ENCODE results near the gene SFT2D3. TPM values are rescaled to one million over a fixed set of nuclear protein-coding genes. Genes with fewer than 3 reads are reported as not detected.

The SFT2D3 gene
- total and polyA plus RNA-seq, 5 donors, result 3.3 to 5.0 (median 4.1) TPM

- intact Hi-C loops (cut with DNase I), result no loop called here
- peaks cover 1% of the 10 kb centered on the region for H3K4me1 ChIP-seq (ENCODE audit: control insufficient read depth, insufficient read depth, low read length)
- no peak for ATAC-seq
- 53% methylated on average over 8 of the region's 8 CpGs for WGBS
- no peaks in the 10 kb centered on the region for H3K9me3 ChIP-seq (ENCODE audit: control insufficient read depth, low read length)
- no peak for DNase-seq
- H3K4me3 ChIP-seq (ENCODE audit: low read length), result no peak overlapping the region
- no peaks in the 10 kb centered on the region for H3K27me3 ChIP-seq (ENCODE audit: control insufficient read depth, insufficient read depth)
- H3K27ac ChIP-seq (ENCODE audit: low read length), result no peak overlapping the region
Measured at GRCh38 chr2:127685410-127686080, 15.8 kb upstream of the SFT2D3 start.

- H3K27ac ChIP-seq (ENCODE audit: low read length), result no peak overlapping the region
- WGBS, result 82% methylated on average over 1 of the region's 1 CpG
- DNase-seq (no peak), ATAC-seq (no peak)
- no peaks in the 10 kb centered on the region for H3K9me3 ChIP-seq (ENCODE audit: control insufficient read depth, low read length)
- no peak overlapping the region for H3K4me3 ChIP-seq (ENCODE audit: low read length)
- H3K27me3 ChIP-seq (ENCODE audit: control insufficient read depth, insufficient read depth), result no peaks in the 10 kb centered on the region
- peaks cover 1% of the 10 kb centered on the region for H3K4me1 ChIP-seq (ENCODE audit: control insufficient read depth, insufficient read depth, low read length)
- intact Hi-C loops (cut with DNase I), result no loop called here
Measured at GRCh38 chr2:127688405-127688804, 12.9 kb upstream of the SFT2D3 start.

GRCh38 chr2:127690696-127691095 lies 10.6 kb upstream of the SFT2D3 start:
- intact Hi-C loops (cut with DNase I), result loop anchor here in 2 of 4 donors (10.0 kb wide), 1 partner anchor 96 kb away; no protein-coding TSS in a partner anchor
- WGBS, result 93% methylated on average over 2 of the region's 2 CpGs
- DNase-seq (no peak), ATAC-seq (no peak)
- Histone ChIP-seq H3K27me3 (ENCODE audit: control insufficient read depth, insufficient read depth) (no peaks in the 10 kb centered on the region), H3K4me3 (ENCODE audit: low read length) (no peak overlapping the region), H3K4me1 (ENCODE audit: control insufficient read depth, insufficient read depth, low read length) (no peaks in the 10 kb centered on the region), H3K27ac (ENCODE audit: low read length) (no peak overlapping the region), H3K9me3 (ENCODE audit: control insufficient read depth, low read length) (no peaks in the 10 kb centered on the region)

DNA sequence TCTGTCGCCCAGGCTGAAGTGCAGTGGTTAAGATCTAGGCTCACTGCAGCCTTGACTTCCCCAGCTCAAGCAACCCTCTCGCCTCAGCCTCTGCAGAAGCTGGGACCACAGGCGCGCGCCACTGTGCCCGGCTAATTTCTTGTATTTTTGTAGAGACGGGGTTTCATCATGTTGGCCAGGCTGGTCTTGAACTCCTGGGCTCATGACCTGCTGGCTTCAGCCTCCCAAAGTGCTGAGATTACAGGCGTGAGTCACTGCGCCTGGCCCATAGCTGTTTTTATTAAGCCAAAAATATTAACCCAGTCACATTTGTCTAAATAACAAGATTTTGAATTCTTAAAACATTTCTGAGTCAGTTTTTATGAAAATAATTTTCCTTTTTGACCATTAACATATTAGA lies 6.3 kb upstream of the SFT2D3 start:
- no peaks in the 10 kb centered on the region for H3K27me3 ChIP-seq (ENCODE audit: control insufficient read depth, insufficient read depth)
- no peaks in the 10 kb centered on the region for H3K4me1 ChIP-seq (ENCODE audit: control insufficient read depth, insufficient read depth, low read length)
- peak; percentile 28 to 62 for ATAC-seq
- intact Hi-C loops (cut with DNase I), result loop anchor here in 3 of 4 donors (5.0 to 10.0 kb wide), 2 partner anchors 100 to 103 kb away; no protein-coding TSS in a partner anchor
- 73% methylated on average over 9 of the region's 9 CpGs for WGBS
- no peak overlapping the region for H3K4me3 ChIP-seq (ENCODE audit: low read length)
- DNase-seq, result peak in 2 of 3 donors; percentile 54 to 75
- H3K9me3 ChIP-seq (ENCODE audit: control insufficient read depth, low read length), result no peaks in the 10 kb centered on the region
- H3K27ac ChIP-seq (ENCODE audit: low read length), result no peak overlapping the region

DNA sequence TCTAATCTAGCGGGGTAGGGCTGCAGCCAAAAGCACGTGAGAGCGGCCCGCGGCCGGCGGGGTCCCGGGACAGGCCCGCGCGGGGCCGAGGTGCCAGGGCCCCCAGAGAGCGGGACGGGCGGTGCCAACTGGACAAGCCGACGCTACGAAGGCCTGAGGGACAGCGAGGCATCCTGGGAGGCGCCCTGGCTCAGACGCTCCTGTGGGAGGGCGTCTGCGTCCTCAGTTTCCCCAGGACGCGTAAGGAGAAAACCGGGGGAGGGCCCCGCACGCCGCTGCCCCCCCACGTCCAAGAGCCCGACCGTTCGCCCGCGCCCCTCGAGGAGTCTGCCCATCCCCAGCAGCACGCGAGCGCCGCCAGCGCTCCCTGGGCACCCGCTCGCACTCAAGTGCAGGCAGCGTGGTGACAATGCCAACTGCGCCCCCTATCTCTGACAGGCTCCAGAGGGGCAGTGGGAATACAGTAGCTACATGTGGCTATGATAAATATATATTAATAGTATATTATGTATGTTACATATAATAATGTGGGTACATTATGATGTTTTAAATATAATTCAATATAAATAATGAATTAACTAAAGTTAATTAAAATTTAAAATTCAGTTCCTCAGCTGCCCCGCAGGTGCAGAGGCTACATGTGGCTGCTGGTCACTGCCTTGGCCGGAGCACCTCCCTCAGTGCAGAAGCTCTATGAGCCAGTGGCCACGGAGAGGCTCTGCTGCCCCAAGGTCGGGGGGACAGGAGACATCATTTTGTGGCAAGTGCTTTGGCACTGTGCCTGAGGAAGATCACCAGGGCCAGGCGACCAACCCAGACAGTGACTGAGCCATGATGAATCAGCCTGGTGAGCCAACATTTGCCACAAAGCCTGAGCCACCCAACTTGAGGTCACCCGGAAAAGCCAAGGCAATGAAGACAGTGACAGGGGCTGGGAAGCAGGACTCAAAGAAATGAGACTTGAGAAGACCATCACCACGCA lies 5.5 kb upstream of the SFT2D3 start:
- peak; percentile 77 to 91 (median 79) for DNase-seq
- Histone ChIP-seq H3K9me3 (ENCODE audit: control insufficient read depth, low read length) (no peaks in the 10 kb centered on the region), H3K4me1 (ENCODE audit: control insufficient read depth, insufficient read depth, low read length) (peaks cover 5% of the 10 kb centered on the region), H3K27me3 (ENCODE audit: control insufficient read depth, insufficient read depth) (no peaks in the 10 kb centered on the region), H3K27ac (ENCODE audit: low read length) (peak overlapping the region; percentile 63), H3K4me3 (ENCODE audit: low read length) (peak overlapping the region; percentile 29)
- WGBS, result 28% methylated on average over 52 of the region's 52 CpGs
- peak; percentile 66 to 86 for ATAC-seq
- intact Hi-C loops (cut with DNase I), result loop anchor here in 3 of 4 donors (5.0 to 10.0 kb wide), 2 partner anchors 101 to 103 kb away; no protein-coding TSS in a partner anchor

GRCh38 chr2:127697482-127698180 lies 3.7 kb upstream of the SFT2D3 start:
- Histone ChIP-seq H3K4me1 (ENCODE audit: control insufficient read depth, insufficient read depth, low read length) (peaks cover 5% of the 10 kb centered on the region), H3K27me3 (ENCODE audit: control insufficient read depth, insufficient read depth) (no peaks in the 10 kb centered on the region), H3K9me3 (ENCODE audit: control insufficient read depth, low read length) (no peaks in the 10 kb centered on the region), H3K4me3 (ENCODE audit: low read length) (no peak overlapping the region), H3K27ac (ENCODE audit: low read length) (no peak overlapping the region)
- DNase-seq (no peak), ATAC-seq (no peak)
- intact Hi-C loops (cut with DNase I), result loop anchor here in 3 of 4 donors (5.0 to 10.0 kb wide), 2 partner anchors 103 to 105 kb away; no protein-coding TSS in a partner anchor
- 92% methylated on average over 21 of the region's 21 CpGs for WGBS

GRCh38 chr2:127698553-127699355 lies 2.5 kb upstream of the SFT2D3 start:
- Histone ChIP-seq H3K4me3 (ENCODE audit: low read length) (no peak overlapping the region), H3K27me3 (ENCODE audit: control insufficient read depth, insufficient read depth) (no peaks in the 10 kb centered on the region), H3K4me1 (ENCODE audit: control insufficient read depth, insufficient read depth, low read length) (peaks cover 9% of the 10 kb centered on the region), H3K27ac (ENCODE audit: low read length) (no peak overlapping the region), H3K9me3 (ENCODE audit: control insufficient read depth, low read length) (no peaks in the 10 kb centered on the region)
- ATAC-seq (no peak), DNase-seq (no peak)
- intact Hi-C loops (cut with DNase I), result loop anchor here in 3 of 4 donors (5.0 to 10.0 kb wide), 2 partner anchors 104 to 106 kb away; no protein-coding TSS in a partner anchor
- WGBS, result 94% methylated on average over 27 of the region's 27 CpGs

DNA sequence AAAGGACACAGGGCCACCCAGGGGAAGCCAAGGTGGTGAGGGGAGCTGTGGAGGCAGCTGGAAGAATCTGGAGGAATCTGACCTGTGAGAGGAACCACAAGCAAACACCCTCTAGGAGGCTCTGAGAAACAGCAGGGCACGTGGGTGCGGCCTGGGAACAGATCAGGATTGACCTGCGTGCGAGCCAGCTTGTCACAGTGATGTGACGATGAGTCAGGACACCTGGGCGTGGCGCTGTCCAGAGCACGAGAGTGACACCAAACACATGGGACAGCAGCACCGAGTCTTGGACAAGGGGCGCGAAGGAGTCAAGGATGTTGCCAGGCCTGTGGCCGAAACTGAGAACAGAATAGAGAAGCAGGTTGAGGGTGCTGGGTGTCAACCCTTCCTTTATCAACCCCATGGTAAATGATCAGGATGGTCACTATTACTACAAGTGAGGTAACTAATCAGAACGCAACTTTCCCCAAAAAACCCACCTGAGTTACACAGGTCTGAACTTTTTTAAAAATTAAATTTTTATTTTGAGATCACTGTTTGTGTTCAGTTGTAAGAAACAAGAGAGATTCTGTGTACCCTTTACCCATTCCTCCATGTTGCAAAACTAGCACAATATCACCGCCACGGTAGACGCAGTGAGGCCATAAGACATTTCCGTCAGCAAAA lies 637 bp upstream of the SFT2D3 start:
- DNase-seq (peak; percentile 65 to 83 (median 82)), ATAC-seq (peak; percentile 20 to 39)
- peaks cover 12% of the 10 kb centered on the region for H3K4me1 ChIP-seq (ENCODE audit: control insufficient read depth, insufficient read depth, low read length)
- no peaks in the 10 kb centered on the region for H3K27me3 ChIP-seq (ENCODE audit: control insufficient read depth, insufficient read depth)
- intact Hi-C loops (cut with DNase I), result loop anchor here in 2 of 4 donors (5.0 kb wide), 1 partner anchor 173 kb away; the partner anchor contains the start of gene IWS1 (in 2 of the 2)
- peak overlapping the region; percentile 78 for H3K27ac ChIP-seq (ENCODE audit: low read length)
- peak overlapping the region; percentile 70 for H3K4me3 ChIP-seq (ENCODE audit: low read length)
- H3K9me3 ChIP-seq (ENCODE audit: control insufficient read depth, low read length), result no peaks in the 10 kb centered on the region
- 51% methylated on average over 17 of the region's 17 CpGs for WGBS

DNA sequence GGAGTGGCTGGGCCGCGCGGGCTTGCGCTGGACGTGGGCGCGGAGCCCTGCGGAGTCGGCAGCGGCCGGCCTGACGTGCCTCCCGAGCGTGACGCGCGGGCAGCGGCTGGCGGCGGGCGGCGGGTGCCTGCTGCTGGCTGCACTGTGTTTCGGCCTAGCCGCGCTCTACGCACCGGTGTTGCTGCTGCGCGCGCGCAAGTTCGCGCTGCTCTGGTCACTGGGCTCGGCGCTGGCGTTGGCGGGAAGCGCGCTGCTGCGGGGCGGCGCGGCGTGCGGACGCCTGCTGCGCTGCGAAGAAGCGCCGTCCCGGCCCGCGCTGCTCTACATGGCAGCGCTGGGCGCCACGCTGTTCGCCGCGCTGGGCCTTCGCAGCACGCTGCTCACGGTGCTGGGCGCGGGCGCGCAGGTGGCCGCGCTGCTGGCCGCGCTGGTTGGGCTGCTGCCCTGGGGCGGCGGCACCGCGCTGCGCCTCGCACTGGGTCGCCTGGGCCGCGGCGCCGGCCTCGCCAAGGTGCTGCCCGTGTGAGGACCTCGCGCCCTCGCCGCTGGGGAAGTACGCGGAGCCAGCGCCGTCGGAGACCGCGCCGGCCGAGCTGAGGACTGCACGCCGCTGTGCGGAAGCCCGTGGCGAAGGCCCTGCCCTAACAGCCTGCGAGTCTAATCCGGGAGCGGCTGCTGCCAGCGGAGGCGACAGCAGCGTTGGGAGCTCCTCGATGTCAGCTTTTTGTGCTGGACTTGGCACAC lies 526 bp downstream of the SFT2D3 start:
- Histone ChIP-seq H3K27ac (ENCODE audit: low read length) (peak overlapping the region; percentile 78), H3K27me3 (ENCODE audit: control insufficient read depth, insufficient read depth) (no peaks in the 10 kb centered on the region), H3K9me3 (ENCODE audit: control insufficient read depth, low read length) (no peaks in the 10 kb centered on the region), H3K4me3 (ENCODE audit: low read length) (peak overlapping the region; percentile 70), H3K4me1 (ENCODE audit: control insufficient read depth, insufficient read depth, low read length) (peaks cover 15% of the 10 kb centered on the region)
- WGBS, result under 1% methylated on average over 108 of the region's 108 CpGs
- DNase-seq, result peak; percentile 85 to 92 (median 92)
- ATAC-seq, result peak; percentile 68 to 73
- intact Hi-C loops (cut with DNase I), result loop anchor here in 2 of 4 donors (5.0 kb wide), 1 partner anchor 175 kb away; the partner anchor contains the start of gene IWS1 (in 2 of the 2)
